Measurements from ENCODE around the gene PIK3C3.

- TF ChIP-seq CTCF (IDR thresholded peaks at IDR 0.05): no peak
- no peak for TF ChIP-seq POLR2A (IDR thresholded peaks at IDR 0.05)
- no peak for TF ChIP-seq POLR2AphosphoS5 (IDR thresholded peaks at IDR 0.05; ENCODE audit: insufficient read depth in 1 of 2, low read depth in 1 of 2)
Measured at GRCh38 chr18:42087235-42087634, 132.2 kb downstream of the PIK3C3 start.
